DND-41 (cell line): ENCODE data around the gene KCNN3.

Experiments used
- EZH2 ChIP-seq: IDR thresholded peaks from 3 replicates; pipeline ENCODE4 v1.6.1; 2012; ENCODE audit warnings: borderline replicate concordance, low read depth, mild to moderate bottlenecking, moderate library complexity, low read length, inconsistent platforms; ENCODE audit not compliant: severe bottlenecking
- TF ChIP-seq, protein P1 (sequence below): IDR thresholded peaks from 2 replicates; pipeline ENCODE4 v1.5.1; 2012; ENCODE audit warnings: borderline replicate concordance, low read length, moderate library complexity, mild to moderate bottlenecking; ENCODE audit not compliant: poor library complexity, severe bottlenecking; ENCODE audit errors: extremely low read depth

DNA sequence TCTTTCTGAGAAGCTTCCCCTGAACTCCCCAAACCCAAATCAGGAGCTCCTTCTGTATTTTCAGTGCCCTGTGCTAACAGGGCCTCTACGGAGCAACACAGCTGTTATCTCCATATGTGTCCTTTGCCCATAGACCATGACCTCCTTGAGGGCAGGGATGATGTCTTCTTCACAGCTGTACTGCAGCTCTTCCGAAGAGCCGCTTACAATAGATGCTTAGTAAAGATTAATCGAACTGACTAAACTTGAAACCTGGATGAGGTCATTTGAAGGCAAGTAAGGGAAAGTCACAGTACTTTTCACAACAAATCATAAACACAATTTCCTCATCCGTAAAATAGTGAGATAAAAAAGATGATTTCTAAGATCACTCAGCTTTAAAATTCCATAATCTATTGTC, 4.4 kb upstream of the KCNN3 start:
- TF ChIP-seq, protein P1, sequence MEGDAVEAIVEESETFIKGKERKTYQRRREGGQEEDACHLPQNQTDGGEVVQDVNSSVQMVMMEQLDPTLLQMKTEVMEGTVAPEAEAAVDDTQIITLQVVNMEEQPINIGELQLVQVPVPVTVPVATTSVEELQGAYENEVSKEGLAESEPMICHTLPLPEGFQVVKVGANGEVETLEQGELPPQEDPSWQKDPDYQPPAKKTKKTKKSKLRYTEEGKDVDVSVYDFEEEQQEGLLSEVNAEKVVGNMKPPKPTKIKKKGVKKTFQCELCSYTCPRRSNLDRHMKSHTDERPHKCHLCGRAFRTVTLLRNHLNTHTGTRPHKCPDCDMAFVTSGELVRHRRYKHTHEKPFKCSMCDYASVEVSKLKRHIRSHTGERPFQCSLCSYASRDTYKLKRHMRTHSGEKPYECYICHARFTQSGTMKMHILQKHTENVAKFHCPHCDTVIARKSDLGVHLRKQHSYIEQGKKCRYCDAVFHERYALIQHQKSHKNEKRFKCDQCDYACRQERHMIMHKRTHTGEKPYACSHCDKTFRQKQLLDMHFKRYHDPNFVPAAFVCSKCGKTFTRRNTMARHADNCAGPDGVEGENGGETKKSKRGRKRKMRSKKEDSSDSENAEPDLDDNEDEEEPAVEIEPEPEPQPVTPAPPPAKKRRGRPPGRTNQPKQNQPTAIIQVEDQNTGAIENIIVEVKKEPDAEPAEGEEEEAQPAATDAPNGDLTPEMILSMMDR: no peak
- TF ChIP-seq EZH2: no peak
